PFSK-1 (cell line): ENCODE data around the gene BECN2.

Experiments used
- FOXP2 ChIP-seq: optimal IDR thresholded peaks from 2 replicates; pipeline ENCODE3; 2011; ENCODE audit warnings: borderline replicate concordance, control low read depth, inconsistent platforms; ENCODE audit not compliant: insufficient read depth; ENCODE audit errors: extremely low read length, extremely low read depth
- POLR2AphosphoS5 ChIP-seq: IDR thresholded peaks from 2 replicates; pipeline ENCODE4 v1.6.1; 2012; ENCODE audit warnings: low read depth, mild to moderate bottlenecking, control low read depth, low read length, moderate library complexity
- REST ChIP-seq, 2 experiments: IDR thresholded peaks; 2 replicates each; pipeline versions ENCODE4 v1.6.1 to v1.8.0; 2011 to 2012; ENCODE audit warnings: low read depth in 2 of 2, low read length in 2 of 2, control low read depth in 1 of 2, inconsistent platforms in 1 of 2, mild to moderate bottlenecking in 1 of 2, moderate library complexity in 1 of 2; ENCODE audit not compliant: insufficient read depth in 1 of 2
- SIN3A ChIP-seq: IDR thresholded peaks from 2 replicates; pipeline ENCODE4 v1.6.1; 2012; ENCODE audit warnings: mild to moderate bottlenecking, low read length, moderate library complexity, borderline replicate concordance; ENCODE audit not compliant: insufficient read depth

GRCh38 chr1:241964550-241965282 lies 7.1 kb downstream of the BECN2 start:
- TF ChIP-seq FOXP2 = no peak
- TF ChIP-seq REST (IDR thresholded peaks at IDR 0.05; ENCODE audit: insufficient read depth in 1 of 2, low read depth in 2 of 2, low read length in 2 of 2) = no peak
- TF ChIP-seq SIN3A = no peak
- no peak for TF ChIP-seq POLR2AphosphoS5
